Smooth muscle cell (in vitro differentiated cells): ENCODE data around the gene RHO. TPM values are rescaled to one million over a fixed set of nuclear protein-coding genes. Genes with fewer than 3 reads are reported as not detected.

Experiments used
- DNase-seq: peaks from one replicate; lab custom pipeline; 2025; ENCODE audit not compliant: unreplicated experiment; lab: John Stamatoyannopoulos, UW
- H2AFZ ChIP-seq: fragments of 200-600 bp; sonication (generic); 2 replicates; pipeline ENCODE4 v1.6.0; 2016; ENCODE audit warnings: antibody characterized with exemption, low read depth, mild to moderate bottlenecking
- H3F3A ChIP-seq: fragments of 200-600 bp; sonication (generic); 2 replicates; pipeline ENCODE4 v1.6.0; 2017; ENCODE audit warnings: antibody characterized with exemption, low read depth
- H3K27ac ChIP-seq: fragments of 200-600 bp; sonication (generic); 2 replicates; pipeline ENCODE4 v1.5.1; 2016; ENCODE audit warnings: low read depth, mild to moderate bottlenecking
- H3K27me3 ChIP-seq: fragments of 200-600 bp; sonication (generic); 2 replicates; pipeline ENCODE4 v1.6.1; 2016; ENCODE audit warnings: low read depth, mild to moderate bottlenecking
- H3K36me3 ChIP-seq: fragments of 200-600 bp; sonication (generic); 2 replicates; pipeline ENCODE4 v1.5.1; 2016; ENCODE audit warnings: low read depth
- H3K4me1 ChIP-seq: fragments of 200-600 bp; sonication (generic); 2 replicates; pipeline ENCODE4 v1.5.1; 2016; ENCODE audit warnings: low read depth
- H3K4me2 ChIP-seq: fragments of 200-600 bp; sonication (generic); 2 replicates; pipeline ENCODE4 v1.6.0; 2016; ENCODE audit warnings: mild to moderate bottlenecking
- H3K4me3 ChIP-seq: fragments of 200-600 bp; sonication (generic); 2 replicates; pipeline ENCODE4 v1.5.1; 2016; ENCODE audit warnings: mild to moderate bottlenecking
- H3K79me2 ChIP-seq: fragments of 200-600 bp; sonication (generic); 2 replicates; pipeline ENCODE4 v1.6.0; 2016; ENCODE audit warnings: low read depth, mild to moderate bottlenecking
- H3K9ac ChIP-seq: fragments of 200-600 bp; sonication (generic); 2 replicates; pipeline ENCODE4 v1.6.0; 2016; ENCODE audit warnings: low read depth
- H3K9me3 ChIP-seq: fragments of 200-600 bp; sonication (generic); replicated peaks from 2 replicates; pipeline ENCODE4 v1.5.1; 2016; ENCODE audit warnings: low read depth
- H4K20me1 ChIP-seq: fragments of 200-600 bp; sonication (generic); 2 replicates; pipeline ENCODE4 v1.6.0; 2016; ENCODE audit warnings: low read depth
- CTCF ChIP-seq: fragments of 200-600 bp; sonication (generic); IDR thresholded peaks from 2 replicates; pipeline ENCODE4 v1.5.1; 2017; ENCODE audit warnings: borderline replicate concordance, mild to moderate bottlenecking, antibody characterized with exemption; ENCODE audit not compliant: insufficient read depth, poor library complexity, severe bottlenecking
- WGBS: methylation state at CpG from one replicate; pipeline ENCODE4 v1.1.7; 2016; ENCODE audit warnings: low lambda C conversion rate; 5-methylcytosine and 5-hydroxymethylcytosine counted together
- polyA plus RNA-seq: library from polyadenylated mRNA; unstranded; fragments of >200 nt; fragmentation: Nextera tagmentation; extraction: Ambion mirVana; gene quantifications from 2 replicates; pipeline ENCODE4 v1.2.1, GENCODE V29; 2016
- total RNA-seq: library from RNA; depleted of rRNA; stranded (reverse); fragments of >200 nt; gene quantifications from 2 replicates; pipeline ENCODE4 v1.2.3, GENCODE V29; 2014

The RHO gene
- total and polyA plus RNA-seq, 2 experiments from 2014 or later, result 0.63 TPM; not detected in 1

GRCh38 chr3:129524081-129524480 lies 4.4 kb upstream of the RHO start:
- H3K79me2 ChIP-seq, result no peaks in the 10 kb centered on the region
- no peaks in the 10 kb centered on the region for H3K36me3 ChIP-seq
- no peak overlapping the region for H2AFZ ChIP-seq
- TF ChIP-seq CTCF, result no peak
- WGBS, result 93% methylated on average over 4 of the region's 4 CpGs
- H3K9me3 ChIP-seq, result no peaks in the 10 kb centered on the region
- H3F3A ChIP-seq, result no peaks in the 10 kb centered on the region
- H3K27ac ChIP-seq, result no peak overlapping the region
- H3K4me2 ChIP-seq, result no peak overlapping the region
- no peak overlapping the region for H3K9ac ChIP-seq
- H4K20me1 ChIP-seq, result no peaks in the 10 kb centered on the region
- DNase-seq, result no peak
- H3K4me1 ChIP-seq, result no peaks in the 10 kb centered on the region
- H3K4me3 ChIP-seq, result no peak overlapping the region
- no peaks in the 10 kb centered on the region for H3K27me3 ChIP-seq

- 67% methylated on average over 8 of the region's 8 CpGs for WGBS
- H3K79me2 ChIP-seq, result no peaks in the 10 kb centered on the region
- peaks cover 4% of the 10 kb centered on the region for H3K4me1 ChIP-seq
- H3K9me3 ChIP-seq, result no peaks in the 10 kb centered on the region
- H3F3A ChIP-seq, result no peaks in the 10 kb centered on the region
- H2AFZ ChIP-seq, result no peak overlapping the region
- DNase-seq, result no peak
- H4K20me1 ChIP-seq, result no peaks in the 10 kb centered on the region
- no peaks in the 10 kb centered on the region for H3K36me3 ChIP-seq
- H3K9ac ChIP-seq, result no peak overlapping the region
- no peak overlapping the region for H3K4me2 ChIP-seq
- no peaks in the 10 kb centered on the region for H3K27me3 ChIP-seq
- H3K4me3 ChIP-seq, result no peak overlapping the region
- TF ChIP-seq CTCF, result no peak
- no peak overlapping the region for H3K27ac ChIP-seq
Observed at GRCh38 chr3:129525341-129525968, 3.0 kb upstream of the RHO start.

GRCh38 chr3:129526121-129526900 lies 2.1 kb upstream of the RHO start:
- Histone ChIP-seq H3K27me3 (no peaks in the 10 kb centered on the region), H3K27ac (no peak overlapping the region), H3K4me3 (no peak overlapping the region), H3K4me1 (peaks cover 4% of the 10 kb centered on the region), H3F3A (no peaks in the 10 kb centered on the region), H2AFZ (no peak overlapping the region), H4K20me1 (no peaks in the 10 kb centered on the region), H3K9me3 (no peaks in the 10 kb centered on the region), H3K79me2 (no peaks in the 10 kb centered on the region), H3K9ac (no peak overlapping the region), H3K36me3 (no peaks in the 10 kb centered on the region), H3K4me2 (no peak overlapping the region)
- TF ChIP-seq CTCF, result no peak
- 95% methylated on average over 12 of the region's 12 CpGs for whole genome bisulfite sequencing
- no peak for DNase-seq
